Measurements from ENCODE around the gene TNXB.

- TF ChIP-seq CTCF (conservative IDR thresholded peaks at IDR 0.05; ENCODE audit: low read length) = peak; percentile 35
- no peak for TF ChIP-seq EZH2phosphoT487 (IDR thresholded peaks at IDR 0.05; ENCODE audit: borderline replicate concordance)
These were observed 21.3 kb downstream of the TNXB start for GRCh38 chr6:32087574-32088486.
